SHP77 (cell line): ENCODE data around the gene GPR137B.
"Not testable (repeated sequence)": the region's sequence is repeated elsewhere in the genome, so short reads cannot be mapped to it uniquely, and the experiment has no call there.

ENCODE experiments used
- DNase-seq, 2 experiments: peaks; one replicate each; lab custom pipeline; 2025; lab: John Stamatoyannopoulos, UW

GPR137B gene

GRCh38 chr1:236161230-236161629 is 18.9 kb downstream of the GPR137B start:
- no peak for DNase-seq

- DNase-seq, result not testable (repeated sequence)
Measured at GRCh38 chr1:236161755-236162154, 19.4 kb downstream of the GPR137B start.

- no peak for DNase-seq
Measured at GRCh38 chr1:236163463-236164153, 21.3 kb downstream of the GPR137B start.

GRCh38 chr1:236164273-236164672 is 21.9 kb downstream of the GPR137B start:
- no peak for DNase-seq

GRCh38 chr1:236165238-236165981 is 23.1 kb downstream of the GPR137B start:
- DNase-seq, result no peak

GRCh38 chr1:236166041-236166440 is 23.7 kb downstream of the GPR137B start:
- DNase-seq, result no peak

- no peak for DNase-seq
Measured at GRCh38 chr1:236167154-236167553, 24.8 kb downstream of the GPR137B start.

GRCh38 chr1:236167578-236167977 is 25.2 kb downstream of the GPR137B start:
- no peak for DNase-seq

GRCh38 chr1:236168716-236169429 is 26.5 kb downstream of the GPR137B start:
- peak; percentile 14 to 18 for DNase-seq

- no peak for DNase-seq
Measured at GRCh38 chr1:236172041-236172579, 29.8 kb downstream of the GPR137B start.

- no peak for DNase-seq
Measured at GRCh38 chr1:236173174-236173767, 30.9 kb downstream of the GPR137B start.

GRCh38 chr1:236175642-236176336 is 33.5 kb downstream of the GPR137B start:
- DNase-seq, result no peak

- DNase-seq, result no peak
Measured at GRCh38 chr1:236176337-236177336, 34.3 kb downstream of the GPR137B start.

- no peak for DNase-seq
Measured at GRCh38 chr1:236179634-236180033, 37.3 kb downstream of the GPR137B start.

GRCh38 chr1:236181059-236181458 is 38.7 kb downstream of the GPR137B start:
- no peak for DNase-seq

GRCh38 chr1:236185687-236186086 is 43.3 kb downstream of the GPR137B start:
- DNase-seq, result no peak

GRCh38 chr1:236186471-236186870 is 44.1 kb downstream of the GPR137B start:
- not testable (repeated sequence) for DNase-seq

GRCh38 chr1:236188084-236188483 is 45.7 kb downstream of the GPR137B start:
- DNase-seq, result not testable (repeated sequence)

- DNase-seq, result no peak
Measured at GRCh38 chr1:236193184-236193583, 50.8 kb downstream of the GPR137B start.

- DNase-seq, result no peak
Measured at GRCh38 chr1:236200925-236201324, 58.6 kb downstream of the GPR137B start.
